ENCODE results near the gene RBM47. TPM values are rescaled to one million over a fixed set of nuclear protein-coding genes. Genes with fewer than 3 reads are reported as not detected.
"Not testable (repeated sequence)": the region's sequence is repeated elsewhere in the genome, so short reads cannot be mapped to it uniquely, and the experiment has no call there.

The RBM47 gene
- total RNA-seq, 1 donor from 2014 or later: 105 TPM

GRCh38 chr4:40454816-40455215 lies 174.8 kb downstream of the RBM47 start:
- intact Hi-C loops (cut with DNase I): no loop called here
- Histone ChIP-seq H3K27ac (no peak overlapping the region), H3K9me3 (no peaks in the 10 kb centered on the region), H3K4me1 (peaks cover 16% of the 10 kb centered on the region), H3K4me3 (no peak overlapping the region), H3K27me3 (no peaks in the 10 kb centered on the region), H3K36me3 (no peaks in the 10 kb centered on the region)
- no peak for TF ChIP-seq CTCF (IDR thresholded peaks at IDR 0.05)
- DNase-seq: no peak
- ATAC-seq: peak; percentile 41

GRCh38 chr4:40453912-40454311 lies 175.8 kb downstream of the RBM47 start:
- H3K9me3 ChIP-seq: no peaks in the 10 kb centered on the region
- no peak overlapping the region for H3K4me3 ChIP-seq
- peaks cover 16% of the 10 kb centered on the region for H3K4me1 ChIP-seq
- no peaks in the 10 kb centered on the region for H3K36me3 ChIP-seq
- no peak overlapping the region for H3K27ac ChIP-seq
- ATAC-seq (no peak), DNase-seq (no peak)
- H3K27me3 ChIP-seq: no peaks in the 10 kb centered on the region
- intact Hi-C loops (cut with DNase I): no loop called here
- no peak for TF ChIP-seq CTCF (IDR thresholded peaks at IDR 0.05)

- Histone ChIP-seq H3K4me1 (peaks cover 5% of the 10 kb centered on the region), H3K9me3 (no peaks in the 10 kb centered on the region), H3K36me3 (no peaks in the 10 kb centered on the region), H3K4me3 (no peak overlapping the region), H3K27ac (no peak overlapping the region), H3K27me3 (no peaks in the 10 kb centered on the region)
- intact Hi-C loops (cut with DNase I): loop anchor here (10.0 kb wide), 1 partner anchor 276 kb away; no protein-coding TSS in a partner anchor
- ATAC-seq (peak; percentile 71), DNase-seq (no peak)
- TF ChIP-seq CTCF (IDR thresholded peaks at IDR 0.05): no peak
These were observed 180.8 kb downstream of the RBM47 start for GRCh38 chr4:40448875-40449274.

- peak; percentile 48 for ATAC-seq
- H3K36me3 ChIP-seq: no peaks in the 10 kb centered on the region
- no peak overlapping the region for H3K27ac ChIP-seq
- no peak for TF ChIP-seq CTCF (IDR thresholded peaks at IDR 0.05)
- H3K27me3 ChIP-seq: no peaks in the 10 kb centered on the region
- intact Hi-C loops (cut with DNase I): loop anchor here (10.0 kb wide), 1 partner anchor 278 kb away; no protein-coding TSS in a partner anchor
- H3K9me3 ChIP-seq: no peaks in the 10 kb centered on the region
- DNase-seq: no peak
- H3K4me3 ChIP-seq: no peak overlapping the region
- no peaks in the 10 kb centered on the region for H3K4me1 ChIP-seq
These were observed 182.8 kb downstream of the RBM47 start for GRCh38 chr4:40446839-40447238.

- H3K36me3 ChIP-seq, DNase-seq, H3K4me1 ChIP-seq, H3K4me3 ChIP-seq, H3K27me3 ChIP-seq, H3K9me3 ChIP-seq, H3K27ac ChIP-seq: not testable (repeated sequence)
- ATAC-seq: peak; percentile 35
- intact Hi-C loops (cut with DNase I): loop anchor here (10.0 kb wide), 1 partner anchor 278 kb away; no protein-coding TSS in a partner anchor
These were observed 183.4 kb downstream of the RBM47 start for GRCh38 chr4:40446261-40446750.

GRCh38 chr4:40445671-40446070 lies 184.0 kb downstream of the RBM47 start:
- Histone ChIP-seq H3K4me1 (no peaks in the 10 kb centered on the region), H3K9me3 (no peaks in the 10 kb centered on the region), H3K36me3 (no peaks in the 10 kb centered on the region), H3K4me3 (no peak overlapping the region), H3K27me3 (no peaks in the 10 kb centered on the region), H3K27ac (no peak overlapping the region)
- TF ChIP-seq CTCF (IDR thresholded peaks at IDR 0.05): no peak
- intact Hi-C loops (cut with DNase I): loop anchor here (10.0 kb wide), 1 partner anchor 279 kb away; no protein-coding TSS in a partner anchor
- DNase-seq (no peak), ATAC-seq (peak; percentile 28)

All from upper lobe of right lung (tissue), 1 donor.